MM.1S (cell line): Measurements from ENCODE around the gene NPPA.

Experiments
- DNase-seq: peaks from one replicate; pipeline ENCODE4 v3.0.0-alpha.2; 2015
- H2AFZ ChIP-seq: fragments of 300-600 bp; sonication (generic); 2 replicates; pipeline ENCODE4 v1.6.0; 2016; ENCODE audit warnings: antibody characterized with exemption, low read length
- H3F3A ChIP-seq: fragments of 300-600 bp; sonication (generic); 2 replicates; pipeline ENCODE4 v1.6.1; 2016; ENCODE audit warnings: mild to moderate bottlenecking, antibody characterized with exemption, low read length, moderate library complexity, mixed read lengths; ENCODE audit not compliant: insufficient read depth
- H3K27ac ChIP-seq: fragments of 300-600 bp; sonication (generic); 2 replicates; pipeline ENCODE4 v1.5.1; 2016; ENCODE audit warnings: mild to moderate bottlenecking, low read length
- H3K27me3 ChIP-seq: fragments of 300-600 bp; sonication (generic); replicated peaks from 2 replicates; pipeline ENCODE4 v1.6.0; 2016; ENCODE audit warnings: low read length; ENCODE audit not compliant: insufficient read depth
- H3K36me3 ChIP-seq: fragments of 300-600 bp; sonication (generic); replicated peaks from 2 replicates; pipeline ENCODE4 v1.6.1; 2016; ENCODE audit warnings: mild to moderate bottlenecking, low read length, mixed read lengths; ENCODE audit not compliant: insufficient read depth
- H3K4me1 ChIP-seq: fragments of 300-600 bp; sonication (generic); 2 replicates; pipeline ENCODE4 v1.6.1; 2016; ENCODE audit warnings: low read length, mixed read lengths
- H3K4me2 ChIP-seq: fragments of 300-600 bp; sonication (generic); 2 replicates; pipeline ENCODE4 v1.6.0; 2016; ENCODE audit warnings: low read depth, low read length
- H3K4me3 ChIP-seq: fragments of 300-600 bp; sonication (generic); 2 replicates; pipeline ENCODE4 v1.5.1; 2016; ENCODE audit warnings: low read length, mixed read lengths
- H3K79me2 ChIP-seq: fragments of 300-600 bp; sonication (generic); 2 replicates; pipeline ENCODE4 v1.6.1; 2016; ENCODE audit warnings: mixed run types, low read length, mixed read lengths
- H3K9ac ChIP-seq: fragments of 300-600 bp; sonication (generic); 2 replicates; pipeline ENCODE4 v1.6.1; 2016; ENCODE audit warnings: low read length, mixed read lengths
- H3K9me2 ChIP-seq: fragments of 300-600 bp; sonication (generic); replicated peaks from 2 replicates; pipeline ENCODE4 v1.6.1; 2016; ENCODE audit warnings: mild to moderate bottlenecking, low read length, mixed read lengths; ENCODE audit not compliant: insufficient read depth
- H3K9me3 ChIP-seq: fragments of 300-600 bp; sonication (generic); replicated peaks from 2 replicates; pipeline ENCODE4 v1.6.1; 2016; ENCODE audit warnings: mild to moderate bottlenecking, low read length, mixed read lengths; ENCODE audit not compliant: insufficient read depth
- H4K20me1 ChIP-seq: fragments of 300-600 bp; sonication (generic); 2 replicates; pipeline ENCODE4 v1.6.1; 2016; ENCODE audit warnings: mild to moderate bottlenecking, low read length, moderate library complexity, mixed read lengths; ENCODE audit not compliant: insufficient read depth
- EZH2 ChIP-seq: fragments of 300-600 bp; sonication (generic); optimal IDR thresholded peaks from 2 replicates; pipeline ENCODE3; 2017; ENCODE audit warnings: low read depth, mild to moderate bottlenecking, antibody characterized with exemption, low read length, mixed read lengths
- EZH2phosphoT487 ChIP-seq: fragments of 300-600 bp; sonication (generic); IDR thresholded peaks from 2 replicates; pipeline ENCODE4 v1.6.1; 2018; ENCODE audit warnings: antibody characterized with exemption, low read length
- TF ChIP-seq, protein P1 (sequence below): fragments of 300-600 bp; sonication (generic); IDR thresholded peaks from 2 replicates; pipeline ENCODE4 v1.5.1; 2016; ENCODE audit warnings: antibody characterized with exemption, low read length, mixed read lengths

NPPA gene

DNA sequence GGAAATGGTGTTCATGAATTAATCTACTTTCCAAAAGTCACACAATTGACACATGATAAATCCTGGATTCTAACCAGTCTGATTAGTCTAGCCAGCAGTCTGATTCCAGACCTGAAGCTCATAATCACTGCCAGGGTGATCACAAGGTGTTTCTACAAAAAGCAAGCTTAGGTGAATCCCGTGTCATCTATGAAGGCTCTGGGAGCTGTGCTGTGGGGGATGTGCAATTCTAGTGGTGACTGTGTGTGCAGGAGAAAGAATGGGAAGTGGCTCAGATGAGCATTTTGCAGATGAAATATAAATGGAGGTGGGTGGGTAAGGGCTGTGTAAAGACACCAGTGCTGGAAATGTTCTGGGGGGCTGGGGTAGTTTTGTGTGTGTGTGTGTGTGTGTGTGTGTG, 13.0 kb upstream of the NPPA start:
- H3K36me3 ChIP-seq: no peaks in the 10 kb centered on the region
- no peak overlapping the region for H3K4me3 ChIP-seq
- H3K4me2 ChIP-seq: no peak overlapping the region
- H3K79me2 ChIP-seq: no peaks in the 10 kb centered on the region
- H2AFZ ChIP-seq: no peak overlapping the region
- no peak overlapping the region for H3K27ac ChIP-seq
- H3K27me3 ChIP-seq: peaks cover 85% of the 10 kb centered on the region
- H3K9me3 ChIP-seq: no peaks in the 10 kb centered on the region
- H3K9ac ChIP-seq: no peak overlapping the region
- no peaks in the 10 kb centered on the region for H3K4me1 ChIP-seq
- no peak for DNase-seq
- TF ChIP-seq, protein P1, sequence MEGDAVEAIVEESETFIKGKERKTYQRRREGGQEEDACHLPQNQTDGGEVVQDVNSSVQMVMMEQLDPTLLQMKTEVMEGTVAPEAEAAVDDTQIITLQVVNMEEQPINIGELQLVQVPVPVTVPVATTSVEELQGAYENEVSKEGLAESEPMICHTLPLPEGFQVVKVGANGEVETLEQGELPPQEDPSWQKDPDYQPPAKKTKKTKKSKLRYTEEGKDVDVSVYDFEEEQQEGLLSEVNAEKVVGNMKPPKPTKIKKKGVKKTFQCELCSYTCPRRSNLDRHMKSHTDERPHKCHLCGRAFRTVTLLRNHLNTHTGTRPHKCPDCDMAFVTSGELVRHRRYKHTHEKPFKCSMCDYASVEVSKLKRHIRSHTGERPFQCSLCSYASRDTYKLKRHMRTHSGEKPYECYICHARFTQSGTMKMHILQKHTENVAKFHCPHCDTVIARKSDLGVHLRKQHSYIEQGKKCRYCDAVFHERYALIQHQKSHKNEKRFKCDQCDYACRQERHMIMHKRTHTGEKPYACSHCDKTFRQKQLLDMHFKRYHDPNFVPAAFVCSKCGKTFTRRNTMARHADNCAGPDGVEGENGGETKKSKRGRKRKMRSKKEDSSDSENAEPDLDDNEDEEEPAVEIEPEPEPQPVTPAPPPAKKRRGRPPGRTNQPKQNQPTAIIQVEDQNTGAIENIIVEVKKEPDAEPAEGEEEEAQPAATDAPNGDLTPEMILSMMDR: no peak
- no peak for TF ChIP-seq EZH2
- TF ChIP-seq EZH2phosphoT487: no peak
- H3K9me2 ChIP-seq: no peaks in the 10 kb centered on the region
- no peaks in the 10 kb centered on the region for H3F3A ChIP-seq
- no peaks in the 10 kb centered on the region for H4K20me1 ChIP-seq

DNA sequence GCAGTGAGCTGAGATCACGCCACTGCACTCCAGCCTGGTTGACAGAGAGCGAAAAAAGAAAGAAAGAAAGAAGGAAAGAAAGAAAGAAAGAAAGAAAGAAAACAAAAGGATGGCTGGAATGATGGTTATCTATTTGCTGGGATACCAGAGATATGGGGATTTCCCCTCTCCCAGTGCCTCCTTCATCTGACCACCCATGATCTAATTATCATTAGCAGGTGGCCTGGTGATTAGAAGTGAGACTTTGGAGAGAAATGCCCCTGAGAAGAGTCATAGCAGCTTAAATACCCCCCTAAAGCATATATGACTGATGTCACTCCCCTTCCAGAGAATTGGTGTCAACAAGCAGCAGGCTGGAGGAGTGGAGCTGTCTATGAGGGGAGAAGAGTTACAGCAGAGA, 12.5 kb upstream of the NPPA start:
- TF ChIP-seq EZH2phosphoT487 (no peak), EZH2 (no peak)
- TF ChIP-seq, protein P1: no peak
- DNase-seq: no peak
- Histone ChIP-seq H3K4me3 (no peak overlapping the region), H3K36me3 (no peaks in the 10 kb centered on the region), H3F3A (no peaks in the 10 kb centered on the region), H3K9me3 (no peaks in the 10 kb centered on the region), H3K9ac (no peak overlapping the region), H3K9me2 (no peaks in the 10 kb centered on the region), H2AFZ (no peak overlapping the region), H3K79me2 (no peaks in the 10 kb centered on the region), H4K20me1 (no peaks in the 10 kb centered on the region), H3K4me2 (no peak overlapping the region), H3K4me1 (no peaks in the 10 kb centered on the region), H3K27ac (no peak overlapping the region), H3K27me3 (peaks cover 84% of the 10 kb centered on the region)

DNA sequence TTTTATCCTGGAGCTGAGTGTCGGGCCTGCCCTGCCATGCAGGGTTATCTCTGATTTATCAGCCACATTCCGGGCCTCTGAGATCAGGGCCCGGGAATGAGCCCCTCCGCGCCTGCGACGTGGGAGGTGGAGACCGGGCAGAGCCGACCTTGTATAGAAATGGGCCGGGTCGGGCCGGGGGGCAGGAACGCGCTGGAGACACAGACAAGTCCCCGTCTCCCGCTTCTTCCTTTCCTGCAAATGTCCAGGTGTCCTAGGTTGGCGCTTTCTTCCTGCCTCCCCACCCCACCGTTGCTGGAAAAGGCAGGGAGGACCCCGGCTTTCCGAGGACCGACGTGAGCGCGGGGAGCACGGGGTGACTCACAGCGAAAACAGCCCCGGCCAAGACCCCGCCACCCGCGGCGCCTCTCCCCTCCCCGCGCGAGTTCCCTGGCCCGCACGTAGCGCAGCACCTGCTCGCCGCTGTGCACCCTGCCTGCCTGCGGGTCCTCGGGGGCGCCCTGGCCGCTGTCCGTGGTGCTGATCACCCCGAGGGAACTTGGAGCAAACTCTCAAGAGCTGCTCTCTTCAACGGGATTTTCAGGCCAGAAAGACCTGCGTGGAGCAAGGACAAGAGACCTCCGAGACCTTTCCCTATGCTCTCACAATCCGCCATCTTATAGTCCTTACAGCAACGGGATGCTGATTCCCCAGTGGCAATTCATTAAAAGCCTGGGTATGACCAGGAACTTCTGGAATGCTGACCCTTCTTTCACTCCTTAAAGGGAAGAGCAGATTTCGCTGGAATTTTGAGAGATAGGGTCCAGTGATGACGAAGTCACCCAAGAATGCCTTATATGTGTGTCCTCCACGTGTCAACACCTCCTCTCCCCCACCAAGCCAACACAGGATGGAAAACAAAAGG, 11.6 kb upstream of the NPPA start:
- TF ChIP-seq, protein P1: peak; percentile 43
- TF ChIP-seq EZH2: no peak
- TF ChIP-seq EZH2phosphoT487: no peak
- no peaks in the 10 kb centered on the region for H3K36me3 ChIP-seq
- H3K27me3 ChIP-seq: peaks cover 87% of the 10 kb centered on the region
- no peak overlapping the region for H3K27ac ChIP-seq
- no peaks in the 10 kb centered on the region for H3K9me2 ChIP-seq
- H3K9me3 ChIP-seq: no peaks in the 10 kb centered on the region
- no peak overlapping the region for H3K4me3 ChIP-seq
- no peaks in the 10 kb centered on the region for H3F3A ChIP-seq
- H3K9ac ChIP-seq: no peak overlapping the region
- peak; percentile 67 for DNase-seq
- no peaks in the 10 kb centered on the region for H3K4me1 ChIP-seq
- no peaks in the 10 kb centered on the region for H4K20me1 ChIP-seq
- H3K4me2 ChIP-seq: no peak overlapping the region
- no peak overlapping the region for H2AFZ ChIP-seq
- no peaks in the 10 kb centered on the region for H3K79me2 ChIP-seq
